ENCODE results near the gene NEMP2.

Gene NEMP2

DNA sequence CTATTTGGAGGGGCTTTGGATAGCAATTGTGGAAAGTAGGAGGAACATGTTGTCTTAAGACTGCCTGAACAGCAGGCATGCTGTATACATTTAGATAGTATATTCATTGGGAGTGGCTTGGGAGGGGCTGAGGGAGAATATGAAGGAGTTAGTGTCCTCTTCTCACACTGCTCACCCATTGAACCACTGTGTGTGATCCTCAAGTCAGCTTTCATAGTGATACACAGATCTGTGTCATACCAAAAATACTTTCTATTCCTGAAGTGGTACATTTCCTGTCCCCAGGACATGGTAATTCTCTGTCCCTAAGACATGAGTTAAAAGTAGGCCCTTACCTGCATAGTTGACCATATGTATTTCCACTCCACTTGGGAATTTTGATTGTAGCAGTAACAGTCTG lies 9.6 kb downstream of the NEMP2 start:
- no peak for TF ChIP-seq ZFX (IDR thresholded peaks at IDR 0.05; ENCODE audit: borderline replicate concordance)
- TF ChIP-seq, protein P1, sequence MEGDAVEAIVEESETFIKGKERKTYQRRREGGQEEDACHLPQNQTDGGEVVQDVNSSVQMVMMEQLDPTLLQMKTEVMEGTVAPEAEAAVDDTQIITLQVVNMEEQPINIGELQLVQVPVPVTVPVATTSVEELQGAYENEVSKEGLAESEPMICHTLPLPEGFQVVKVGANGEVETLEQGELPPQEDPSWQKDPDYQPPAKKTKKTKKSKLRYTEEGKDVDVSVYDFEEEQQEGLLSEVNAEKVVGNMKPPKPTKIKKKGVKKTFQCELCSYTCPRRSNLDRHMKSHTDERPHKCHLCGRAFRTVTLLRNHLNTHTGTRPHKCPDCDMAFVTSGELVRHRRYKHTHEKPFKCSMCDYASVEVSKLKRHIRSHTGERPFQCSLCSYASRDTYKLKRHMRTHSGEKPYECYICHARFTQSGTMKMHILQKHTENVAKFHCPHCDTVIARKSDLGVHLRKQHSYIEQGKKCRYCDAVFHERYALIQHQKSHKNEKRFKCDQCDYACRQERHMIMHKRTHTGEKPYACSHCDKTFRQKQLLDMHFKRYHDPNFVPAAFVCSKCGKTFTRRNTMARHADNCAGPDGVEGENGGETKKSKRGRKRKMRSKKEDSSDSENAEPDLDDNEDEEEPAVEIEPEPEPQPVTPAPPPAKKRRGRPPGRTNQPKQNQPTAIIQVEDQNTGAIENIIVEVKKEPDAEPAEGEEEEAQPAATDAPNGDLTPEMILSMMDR (IDR thresholded peaks at IDR 0.05), result no peak
- no peak overlapping the region for H3K27ac ChIP-seq

DNA sequence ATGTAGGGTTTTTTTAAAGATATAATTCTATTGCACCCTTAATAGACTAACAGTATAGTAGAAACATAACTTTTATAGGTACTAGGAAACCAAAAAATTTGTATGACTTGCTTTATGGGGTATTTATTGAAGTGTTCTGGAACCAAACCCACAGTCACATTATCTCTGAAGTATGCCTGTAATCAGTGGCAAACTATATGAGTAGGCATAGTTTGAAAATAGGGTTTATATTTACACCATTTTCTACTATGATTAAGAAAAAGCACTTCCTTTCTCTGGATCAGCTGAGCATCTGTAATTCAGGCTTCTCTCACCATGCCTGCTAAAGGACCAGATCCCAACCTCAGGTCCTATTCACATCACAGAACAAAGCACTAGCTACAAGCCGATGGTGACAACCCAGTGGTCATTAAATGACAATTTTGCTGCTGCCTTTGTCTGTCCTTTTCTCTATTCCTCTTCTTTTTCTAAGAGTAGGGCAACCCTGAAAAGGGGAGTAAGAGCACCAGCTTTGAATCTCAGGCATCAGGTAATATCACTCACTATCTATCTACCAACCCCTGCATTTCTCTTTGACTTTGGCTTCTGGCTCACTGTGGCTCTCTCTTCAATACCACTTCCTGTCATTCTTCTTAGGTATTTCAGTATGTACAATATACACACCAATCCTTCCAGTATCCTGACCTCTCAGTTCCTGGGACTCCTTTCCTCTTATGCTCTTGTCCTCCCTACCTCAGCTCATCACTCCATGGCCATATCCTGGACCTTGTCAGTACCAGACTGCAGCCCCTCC lies 14.4 kb downstream of the NEMP2 start:
- H3K27ac ChIP-seq, result no peak overlapping the region
- no peak for TF ChIP-seq ZFX (IDR thresholded peaks at IDR 0.05; ENCODE audit: borderline replicate concordance)
- TF ChIP-seq, protein P1 (IDR thresholded peaks at IDR 0.05), result no peak

DNA sequence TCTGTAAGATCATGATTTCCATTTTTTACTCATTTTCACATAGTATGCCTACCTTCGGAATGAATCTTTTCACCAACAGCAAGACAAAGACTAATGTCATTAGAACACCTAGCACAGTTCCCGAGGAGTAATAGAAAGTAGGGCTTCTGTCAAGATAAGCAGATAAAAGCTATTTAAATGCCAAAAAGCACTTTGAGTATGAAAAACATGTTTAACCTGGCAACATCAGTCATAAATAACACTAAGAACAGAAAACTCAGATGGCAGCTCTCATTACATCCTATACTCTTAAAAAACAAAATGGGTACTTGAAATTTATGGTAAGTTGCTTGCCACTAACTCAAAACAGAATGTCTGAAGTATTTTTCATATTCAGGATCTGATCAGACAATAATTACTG lies 17.1 kb downstream of the NEMP2 start:
- TF ChIP-seq ZFX (IDR thresholded peaks at IDR 0.05; ENCODE audit: borderline replicate concordance), result no peak
- TF ChIP-seq, protein P1 (IDR thresholded peaks at IDR 0.05), result no peak

DNA sequence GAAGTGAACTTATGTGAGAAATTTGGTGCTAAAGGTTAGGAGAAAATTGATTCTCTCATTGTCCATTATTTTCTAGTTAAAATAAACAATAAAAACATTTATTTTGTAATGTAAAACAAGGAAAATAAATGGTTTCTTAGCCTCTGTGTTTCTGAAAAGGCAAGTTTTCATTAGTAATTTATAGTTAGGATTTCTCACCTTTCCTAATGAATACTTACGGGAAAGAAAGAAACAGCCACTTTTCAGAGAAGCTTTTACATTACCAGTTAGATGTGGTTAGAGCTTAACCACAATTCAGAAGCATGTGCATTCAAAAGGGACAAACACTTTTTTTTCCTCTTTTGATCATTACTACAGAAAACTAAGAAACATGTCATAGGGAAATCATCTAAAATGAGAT lies 18.8 kb downstream of the NEMP2 start:
- TF ChIP-seq, protein P1 (IDR thresholded peaks at IDR 0.05), result no peak
- TF ChIP-seq ZFX (IDR thresholded peaks at IDR 0.05; ENCODE audit: borderline replicate concordance), result no peak
- no peak overlapping the region for H3K27ac ChIP-seq

More for the DNA sequence above, 17.1 kb downstream of the NEMP2 start:
- no peak overlapping the region for H3K27ac ChIP-seq

DNA sequence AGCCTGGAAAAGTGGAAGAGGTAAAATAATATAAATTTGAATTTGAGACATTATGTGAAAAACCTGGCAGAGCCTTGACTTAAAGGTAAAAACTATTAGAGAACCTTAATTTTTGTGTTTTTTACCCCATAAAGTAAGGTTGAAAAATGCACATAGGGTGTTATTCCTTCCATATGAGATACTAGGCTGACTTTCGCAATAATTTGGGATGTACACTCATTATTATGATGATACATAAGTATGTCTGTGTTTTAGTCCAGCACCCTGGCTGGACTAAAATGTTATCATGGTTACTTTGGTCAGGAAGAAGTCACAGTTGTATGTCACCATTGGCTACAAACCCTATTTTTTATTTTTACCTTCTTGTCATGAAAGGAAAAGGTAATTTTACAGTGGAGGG lies 19.8 kb downstream of the NEMP2 start:
- no peak overlapping the region for H3K27ac ChIP-seq
- TF ChIP-seq, protein P1 (IDR thresholded peaks at IDR 0.05), result no peak
- TF ChIP-seq ZFX (IDR thresholded peaks at IDR 0.05; ENCODE audit: borderline replicate concordance), result no peak

DNA sequence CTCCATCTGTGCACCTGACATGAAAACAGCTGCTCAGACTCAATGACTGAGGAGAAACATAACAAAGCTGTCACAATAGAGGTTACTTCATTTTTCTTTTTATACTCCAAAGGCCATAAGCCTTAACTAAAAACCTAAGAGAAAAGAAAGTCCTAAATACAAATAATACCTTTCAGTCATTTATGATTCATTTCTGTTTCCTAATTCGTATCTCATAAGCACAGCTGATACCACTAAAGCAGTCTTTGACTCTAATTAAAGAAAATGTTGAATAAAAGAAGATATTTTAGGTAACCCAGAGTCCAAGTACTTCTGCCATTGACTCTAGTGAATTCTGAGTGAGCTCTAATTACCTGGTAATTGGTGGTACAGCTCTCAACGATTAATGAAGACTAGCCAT lies 20.6 kb downstream of the NEMP2 start:
- no peak for TF ChIP-seq ZFX (IDR thresholded peaks at IDR 0.05; ENCODE audit: borderline replicate concordance)
- TF ChIP-seq, protein P1 (IDR thresholded peaks at IDR 0.05), result no peak
- H3K27ac ChIP-seq, result no peak overlapping the region

DNA sequence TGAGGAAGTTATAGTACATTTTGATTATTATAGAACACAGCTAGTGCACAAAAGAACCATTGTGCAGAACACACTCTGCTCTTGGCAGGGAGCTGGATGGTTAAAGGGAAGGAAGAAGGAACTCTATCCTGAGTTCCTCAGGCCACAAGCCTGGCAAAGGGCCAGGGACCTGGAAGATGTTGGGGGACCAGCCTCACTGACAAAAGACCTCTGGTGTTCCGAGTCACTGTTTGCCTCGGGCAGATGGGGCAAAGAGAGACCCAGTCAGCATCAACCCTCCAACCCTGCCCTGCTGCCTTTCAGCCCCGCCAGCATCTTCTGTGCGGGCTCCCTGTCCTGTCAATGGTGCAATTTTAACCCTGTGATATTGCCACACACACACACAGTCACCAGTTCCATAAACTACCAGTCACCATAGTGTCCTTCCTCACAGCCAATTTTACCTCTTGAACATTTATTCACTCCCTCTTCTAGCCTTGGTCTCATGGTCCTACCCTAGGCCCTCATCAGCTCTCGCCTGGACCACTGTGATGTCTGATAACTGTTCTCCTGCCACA lies 21.9 kb downstream of the NEMP2 start:
- TF ChIP-seq, protein P1 (IDR thresholded peaks at IDR 0.05), result no peak
- TF ChIP-seq ZFX (IDR thresholded peaks at IDR 0.05; ENCODE audit: borderline replicate concordance), result no peak
- H3K27ac ChIP-seq, result no peak overlapping the region
